OCI-LY1 (cell line): Measurements from ENCODE around the gene LTBR.

Experiments used
- CTCF ChIP-seq: fragments of 200-600 bp; sonication (generic), shearing (Covaris generic); IDR thresholded peaks from 2 replicates; pipeline ENCODE4 v1.5.1; 2017; ENCODE audit warnings: mild to moderate bottlenecking, antibody characterized with exemption, low read length, moderate library complexity, mixed read lengths
- EZH2 ChIP-seq: fragments of 200-600 bp; sonication (generic), shearing (Covaris generic); IDR thresholded peaks from 2 replicates; pipeline ENCODE4 v1.8.0; 2017; ENCODE audit warnings: borderline replicate concordance, mixed run types, mild to moderate bottlenecking, antibody characterized with exemption, low read length, moderate library complexity, mixed read lengths

GRCh38 chr12:6377667-6377994 lies 6.3 kb upstream of the LTBR start:
- TF ChIP-seq CTCF (no peak), EZH2 (no peak)
